ENCODE data around the gene BIN2. TPM values are rescaled to one million over a fixed set of nuclear protein-coding genes. Genes with fewer than 3 reads are reported as not detected.

The BIN2 gene
- total and polyA plus RNA-seq, 9 of the 15 experiments (the other 6 are each of a cell fraction or from before 2014, with no cell fraction given) = 0.04 to 0.39 (median 0.25) TPM; not detected in 1

GRCh38 chr12:51351913-51352532 is 28.0 kb upstream of the BIN2 start (continued):
- TF ChIP-seq EGR1 (conservative IDR thresholded peaks at IDR 0.05) = no peak
- no peak for TF ChIP-seq HNRNPK (IDR thresholded peaks at IDR 0.05; ENCODE audit: low read depth, low read length, poor library complexity, severe bottlenecking)
- no peak for TF ChIP-seq ZNF76 (CRISPR knock-in tag; IDR thresholded peaks at IDR 0.05; ENCODE audit: borderline replicate concordance)

DNA sequence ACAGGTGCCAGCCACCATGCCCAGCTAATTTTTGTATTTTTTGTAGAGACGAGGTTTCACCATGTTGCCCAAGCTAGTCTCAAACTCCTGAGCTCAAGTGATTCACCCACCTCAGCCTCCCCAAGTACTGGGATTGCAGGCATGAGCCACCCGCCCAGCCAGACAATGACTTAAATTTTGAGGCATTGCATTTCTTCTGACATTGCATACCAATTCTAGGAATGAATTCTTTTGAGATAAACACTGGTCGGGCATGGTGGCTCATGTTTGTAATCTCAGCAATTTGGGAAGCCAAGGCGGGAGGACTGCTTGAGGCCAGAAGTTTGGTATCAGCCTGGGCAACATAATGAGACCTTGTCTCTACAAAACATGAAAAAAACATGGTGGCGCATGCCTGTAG is 25.1 kb upstream of the BIN2 start:
- Histone ChIP-seq H3K9me3 (replicated peaks; ENCODE audit: control insufficient read depth, insufficient read depth, low read depth, low read length) (no peaks in the 10 kb centered on the region), H3K4me2 (ENCODE audit: insufficient read depth, low read length) (no peak overlapping the region), H3K79me2 (ENCODE audit: control insufficient read depth, insufficient read depth, low read length) (no peaks in the 10 kb centered on the region), H3K27ac (ENCODE audit: extremely low read depth, low read depth, low read length) (no peak overlapping the region), H3K4me3 (no peak overlapping the region), H2AFZ (ENCODE audit: low read depth, low read length) (no peak overlapping the region), H3K27me3 (ENCODE audit: control insufficient read depth in 2 of 2, insufficient read depth in 2 of 2, low read length in 2 of 2) (no peaks in the 10 kb centered on the region), H3K9ac (ENCODE audit: insufficient read depth in 1 of 2, low read depth in 2 of 2, low read length in 2 of 2) (no peak overlapping the region), H3K4me1 (replicated peaks in 1 of 2; ENCODE audit: control insufficient read depth in 2 of 2, insufficient read depth in 2 of 2, low read length in 2 of 2) (peaks cover 8 to 14% of the 10 kb centered on the region in 2 experiments; a peak in 4 of 5 replicates), H3K36me3 (ENCODE audit: control insufficient read depth, insufficient read depth, low read length) (no peaks in the 10 kb centered on the region), H4K20me1 (replicated peaks; ENCODE audit: control insufficient read depth, insufficient read depth, low read length) (no peaks in the 10 kb centered on the region), H3K9me1 (ENCODE audit: control insufficient read depth, insufficient read depth, low read length) (no peaks in the 10 kb centered on the region)
- 50% methylated on average over 5 of the region's 5 CpGs for WGBS (ENCODE audit: insufficient coverage, low coverage, missing lambda C conversion rate)
- CTCF ChIA-PET (ENCODE audit: low intra/inter-chr PET ratio) = no interaction called here
- BruUV-seq (replicated peaks) = no TSS peak
- in situ Hi-C loops (cut with MboI) (no loop called here), intact Hi-C loops (cut with micrococcal nuclease) (no loop called here)
- no peak for DNase-seq (ENCODE audit: extremely low read depth in 1 of 4, low spot score in 3 of 4)
- ATAC-seq = no peak
- POLR2A ChIA-PET = interaction anchor here (0.9 to 1.0 kb wide), 2 partner anchors 13 to 111 kb away, joined by 3 to 4 read pairs; partner anchors contain the start of gene DAZAP2
- TF ChIP-seq EWSR1 (IDR thresholded peaks at IDR 0.05; ENCODE audit: borderline replicate concordance, low read depth, partially characterized antibody) (no peak), MCM2 (IDR thresholded peaks at IDR 0.05; ENCODE audit: low read depth) (no peak), NCOA6 (IDR thresholded peaks at IDR 0.05) (no peak), ZNF764 (CRISPR knock-in tag; IDR thresholded peaks at IDR 0.05; ENCODE audit: low read depth) (no peak), PKNOX1 (IDR thresholded peaks at IDR 0.05) (no peak), NR2C1 (IDR thresholded peaks at IDR 0.05) (no peak), NR2C1 (tag; IDR thresholded peaks at IDR 0.05) (no peak), E2F3 (CRISPR knock-in tag; IDR thresholded peaks at IDR 0.05) (no peak), TRIM24 (IDR thresholded peaks at IDR 0.05) (no peak)
- no peak for FAIRE-seq

All from K562 (cell line).